GM21526 (cell line): ENCODE data around the gene ARFGEF3.

Source experiments
- ATAC-seq: cut with Tn5 transposase; IDR thresholded peaks from one replicate; pipeline ENCODE4 v1.9.1; 2021; ENCODE audit warnings: moderate library complexity; ENCODE audit not compliant: unreplicated experiment, low FRiP score

Gene ARFGEF3

DNA sequence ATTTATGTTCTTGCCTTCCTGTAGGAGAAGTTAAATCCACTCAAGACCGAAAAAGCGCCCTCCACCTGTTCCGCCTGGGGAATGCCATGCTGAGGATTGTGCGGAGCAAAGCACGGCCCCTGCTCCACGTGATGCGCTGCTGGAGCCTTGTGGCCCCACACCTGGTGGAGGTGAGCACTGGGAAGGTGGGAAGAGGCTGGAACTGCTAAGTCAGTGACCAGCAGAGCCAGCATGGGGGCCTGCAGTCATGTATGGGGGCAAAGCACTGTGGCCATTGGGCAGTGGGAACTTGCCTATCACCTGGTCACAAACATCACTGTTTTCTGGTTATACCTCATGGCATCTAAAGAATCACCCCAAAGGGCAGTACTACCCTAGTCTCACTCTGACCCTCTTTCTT is 135.0 kb downstream of the ARFGEF3 start:
- no peak for ATAC-seq

DNA sequence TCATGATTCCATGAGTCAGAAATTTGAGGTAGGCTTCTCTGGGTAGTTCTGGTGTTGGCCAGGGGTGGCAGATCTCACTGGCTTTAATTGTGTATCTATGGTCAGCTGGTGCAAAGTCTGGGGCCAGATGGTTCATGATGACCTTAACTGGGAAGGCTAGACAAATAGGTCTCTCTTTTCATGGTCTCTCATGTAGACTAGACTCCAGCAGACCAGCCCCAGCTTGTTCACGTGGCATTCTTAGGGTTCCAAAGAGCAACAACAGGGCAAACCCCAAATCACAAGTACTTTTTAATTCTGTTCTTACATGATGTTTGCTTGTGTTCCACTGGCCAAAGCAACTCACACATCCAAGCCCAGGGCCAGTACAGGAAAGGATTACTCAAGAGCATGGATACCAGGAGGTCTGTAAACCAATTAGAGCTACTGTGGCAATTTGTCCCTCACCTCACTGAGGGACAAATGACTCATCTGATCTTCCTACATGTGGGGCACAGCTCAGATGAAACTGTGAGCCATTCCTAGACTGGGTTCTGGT is 136.1 kb downstream of the ARFGEF3 start:
- ATAC-seq = no peak

DNA sequence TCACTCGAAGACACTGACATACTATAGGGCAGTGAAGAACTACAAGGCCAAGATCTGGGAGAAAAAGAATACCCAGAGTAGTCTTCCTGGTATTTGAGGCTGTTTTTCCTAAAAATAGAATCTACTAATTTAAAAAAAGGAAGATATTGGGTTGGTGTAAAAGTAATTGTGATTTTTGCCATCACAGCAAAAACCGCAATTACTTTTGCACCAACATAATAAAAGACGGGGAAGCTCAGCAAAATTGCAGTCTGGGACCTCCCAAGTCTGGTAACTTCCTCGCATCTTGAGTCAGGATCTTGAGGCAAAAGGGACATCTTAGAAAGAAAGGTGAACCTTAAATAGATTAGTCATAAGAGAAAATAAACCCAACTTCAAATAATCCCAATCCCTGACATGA is 138.7 kb downstream of the ARFGEF3 start:
- ATAC-seq = no peak

DNA sequence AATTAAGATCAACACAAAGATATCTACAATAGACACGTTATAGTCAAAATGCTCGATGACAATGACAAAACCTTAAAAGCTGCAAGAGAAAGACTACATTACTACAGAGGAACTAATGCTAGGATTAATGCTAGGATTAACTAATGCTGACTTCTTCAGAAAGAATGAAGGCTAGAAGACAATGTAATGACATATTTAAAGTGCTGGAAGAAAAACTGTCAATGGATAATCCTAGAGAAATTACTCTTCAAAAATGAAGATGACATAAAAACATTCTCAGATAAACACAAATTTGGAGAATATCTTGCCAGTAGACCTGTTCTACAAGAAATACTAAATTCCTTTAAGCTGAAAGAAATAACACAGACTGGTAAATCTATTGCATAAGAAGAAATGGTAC is 140.8 kb downstream of the ARFGEF3 start:
- ATAC-seq = no peak

DNA sequence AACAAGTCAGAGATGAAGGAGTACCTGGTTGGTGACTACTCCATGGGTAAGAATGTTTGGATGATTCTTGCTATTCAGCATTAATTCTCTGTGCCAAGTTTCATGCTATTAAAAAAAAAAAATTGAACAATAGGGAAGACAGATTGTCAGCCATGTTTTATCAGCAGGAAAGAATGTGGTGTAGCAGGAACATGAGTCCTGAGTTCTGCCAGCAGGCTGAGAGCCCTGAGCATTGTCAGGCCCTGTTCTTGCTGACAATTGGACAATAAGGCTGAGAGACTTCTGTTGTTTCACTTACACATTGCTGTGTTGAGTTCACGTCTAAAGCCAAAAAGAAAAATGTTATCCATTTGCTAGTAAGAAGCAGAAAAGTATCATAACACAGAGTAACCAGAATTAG is 145.6 kb downstream of the ARFGEF3 start:
- no peak for ATAC-seq

DNA sequence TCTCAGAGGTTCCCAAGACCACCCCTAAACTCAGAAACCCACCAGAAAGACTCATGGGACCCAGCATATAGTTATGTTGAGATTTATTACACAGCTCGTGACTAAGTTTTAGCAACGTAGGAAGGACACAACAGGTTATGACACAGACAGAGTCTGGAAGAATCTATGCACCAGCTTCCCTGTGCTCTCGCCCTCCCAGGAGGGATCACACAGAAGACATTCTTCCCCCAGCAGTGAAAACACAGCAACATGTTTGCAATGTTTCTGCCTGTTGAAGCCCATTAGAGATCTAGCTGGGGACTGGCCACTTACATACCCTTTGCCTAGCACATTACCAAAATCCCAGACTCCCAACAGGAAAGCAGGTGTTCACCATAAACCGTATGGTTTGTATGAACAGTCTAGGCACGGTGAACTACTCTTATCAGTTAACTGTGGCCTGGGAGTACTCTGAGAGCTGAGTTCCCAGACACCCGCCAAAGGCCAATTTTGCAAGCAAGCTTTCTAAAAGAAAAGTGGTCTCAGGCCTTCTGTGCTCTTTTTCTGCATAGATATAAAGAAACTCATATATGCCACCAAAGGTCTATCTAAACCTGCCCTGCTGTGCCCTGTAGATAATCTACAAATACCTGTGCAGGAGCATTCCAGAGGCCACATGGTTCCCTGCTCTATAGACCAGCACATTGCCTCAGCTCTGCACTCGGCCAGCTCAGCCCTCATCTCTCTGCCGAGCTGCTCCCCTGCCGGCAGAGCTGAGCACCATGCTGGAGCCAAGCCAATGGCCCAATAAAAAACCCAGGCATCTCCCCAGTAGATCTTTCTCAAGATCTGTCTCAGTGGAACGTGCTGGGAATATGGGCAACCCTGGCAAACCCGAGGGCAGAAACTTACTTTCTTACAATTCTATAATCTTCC is 146.3 kb downstream of the ARFGEF3 start:
- no peak for ATAC-seq

DNA sequence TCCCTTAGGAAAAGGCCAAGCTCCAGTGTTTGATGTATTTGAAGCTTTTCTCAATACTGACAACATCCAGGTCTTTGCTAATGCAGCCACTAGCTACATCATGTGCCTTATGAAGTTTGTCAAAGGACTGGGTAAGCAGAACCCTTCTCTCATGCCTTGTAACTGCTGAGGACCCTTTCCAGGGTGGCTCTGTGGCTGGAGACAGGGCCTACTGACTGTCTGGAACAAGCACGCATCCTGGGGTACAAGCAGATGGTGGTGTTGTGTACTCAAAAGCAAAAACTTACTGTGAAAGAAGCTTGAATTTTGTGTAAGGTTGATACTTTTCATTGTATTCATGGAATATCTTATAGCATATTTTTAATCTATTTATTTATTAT is 147.0 kb downstream of the ARFGEF3 start:
- no peak for ATAC-seq

DNA sequence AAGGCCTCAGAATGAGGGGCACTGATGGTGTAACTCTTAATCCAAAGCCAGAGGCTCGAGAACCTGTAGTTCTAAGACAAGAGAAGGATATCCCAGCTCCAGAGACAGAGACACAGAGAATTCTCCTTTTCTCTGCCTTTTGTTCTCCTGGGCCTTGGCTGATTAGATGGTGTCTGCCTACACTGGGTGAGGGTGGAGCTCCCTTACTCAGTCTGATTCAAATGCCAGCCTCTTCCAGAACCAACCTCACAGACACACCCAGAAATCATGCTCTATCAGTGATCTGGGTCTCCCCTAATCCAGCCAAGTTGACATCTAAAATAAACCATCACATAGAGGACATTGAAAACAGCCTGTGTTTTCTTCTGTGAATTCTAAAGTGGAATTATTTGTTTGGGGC is 148.0 kb downstream of the ARFGEF3 start:
- no peak for ATAC-seq

DNA sequence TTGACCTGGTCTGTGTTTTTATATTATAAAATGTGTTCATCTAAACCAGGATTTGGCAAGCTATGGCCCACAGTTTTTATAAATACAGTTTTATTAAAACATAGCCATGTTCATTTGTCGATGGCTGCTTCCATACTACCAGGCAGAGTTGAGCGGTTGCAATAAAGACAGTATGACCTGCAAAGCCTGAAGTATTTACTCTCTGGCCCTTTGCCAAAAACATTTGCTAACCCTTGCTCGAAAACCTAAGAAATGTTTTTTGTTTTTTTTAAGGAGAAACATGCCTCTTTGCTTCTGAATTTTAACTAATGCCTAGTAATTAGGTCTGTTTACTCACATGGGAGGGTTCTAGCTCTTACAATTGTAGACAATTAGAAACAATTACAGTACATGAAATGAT is 148.6 kb downstream of the ARFGEF3 start:
- no peak for ATAC-seq

DNA sequence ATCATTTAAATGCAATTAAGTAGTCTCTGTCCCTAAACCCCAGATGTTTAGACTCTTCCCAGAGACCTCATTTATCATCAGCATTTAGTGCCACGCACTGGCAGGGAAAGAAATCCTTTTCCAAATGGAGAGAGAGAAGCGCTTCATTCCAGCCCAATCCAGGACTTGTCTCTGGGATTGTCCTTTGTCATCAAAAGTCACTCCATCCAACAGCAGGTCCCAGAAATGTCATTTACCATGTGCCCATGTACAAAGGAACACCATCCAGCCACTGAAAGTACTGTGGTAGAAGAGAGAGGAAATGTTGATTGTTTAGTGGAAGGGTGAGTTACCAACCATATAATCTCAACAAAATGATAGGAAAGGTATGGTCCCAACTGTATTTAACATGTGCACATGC is 149.1 kb downstream of the ARFGEF3 start:
- no peak for ATAC-seq

DNA sequence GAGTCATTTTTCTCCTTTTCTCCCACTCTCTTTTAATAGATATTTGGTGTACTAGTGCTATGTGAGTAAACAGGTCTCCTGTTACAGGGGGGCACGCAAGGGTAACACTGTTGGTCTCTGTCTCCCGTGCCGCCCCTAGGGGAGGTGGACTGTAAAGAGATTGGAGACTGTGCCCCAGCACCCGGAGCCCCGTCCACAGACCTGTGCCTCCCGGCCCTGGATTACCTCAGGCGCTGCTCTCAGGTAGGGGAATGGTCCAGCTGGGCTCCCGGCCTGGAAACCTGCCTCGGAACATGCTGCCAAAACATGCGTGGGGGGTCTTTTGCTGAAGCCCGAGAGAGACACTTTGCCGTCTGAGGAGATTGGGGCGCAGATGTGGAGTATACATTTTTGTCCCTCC is 149.5 kb downstream of the ARFGEF3 start:
- no peak for ATAC-seq

DNA sequence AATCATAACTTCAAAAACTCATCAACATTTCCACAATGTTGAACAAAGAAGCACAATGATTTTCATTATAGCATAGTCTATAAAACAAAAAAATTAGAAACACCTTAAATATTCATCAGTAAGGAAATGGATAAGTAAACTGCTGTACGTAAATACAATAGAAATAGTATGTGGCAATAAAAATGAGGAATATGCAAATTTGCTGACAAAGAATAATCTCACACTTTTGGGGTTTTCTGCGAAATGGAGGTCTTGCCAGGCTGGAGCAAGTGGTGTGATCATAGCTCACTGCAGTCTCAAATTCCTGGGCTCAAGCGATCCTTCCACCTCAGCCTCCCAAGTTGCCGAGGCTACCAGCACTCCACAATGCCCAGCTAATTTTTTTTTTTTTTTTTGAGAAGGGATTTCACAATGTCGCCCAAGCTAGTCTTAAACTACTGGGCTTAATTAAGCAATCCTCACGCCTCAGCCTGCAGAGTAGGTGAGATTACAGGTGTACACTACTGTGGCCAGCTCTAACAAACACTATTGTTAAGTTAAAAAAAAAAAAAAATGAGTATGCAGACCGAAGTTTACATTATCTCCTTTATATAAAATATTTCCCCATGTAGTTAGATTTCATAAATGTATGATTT is 157.1 kb downstream of the ARFGEF3 start:
- no peak for ATAC-seq

DNA sequence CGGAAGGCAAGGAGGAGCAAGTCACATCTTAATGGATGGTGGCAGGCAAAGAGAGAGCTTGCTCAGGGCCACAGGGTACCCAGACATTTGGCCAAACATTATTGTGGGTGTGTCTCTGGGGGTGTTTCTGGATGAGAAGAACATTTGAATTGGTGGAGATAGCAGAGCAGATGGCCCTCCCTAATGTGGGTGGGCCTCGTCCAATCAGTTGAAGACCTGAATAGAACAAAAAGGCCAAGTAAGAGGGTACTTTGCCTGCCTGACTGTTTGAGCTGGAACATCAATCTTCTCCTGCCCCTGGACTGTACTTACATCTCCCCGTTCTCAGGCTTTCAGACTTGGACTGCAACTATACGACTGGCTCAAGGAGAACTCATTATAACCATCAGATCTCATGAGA is 160.2 kb downstream of the ARFGEF3 start:
- no peak for ATAC-seq

DNA sequence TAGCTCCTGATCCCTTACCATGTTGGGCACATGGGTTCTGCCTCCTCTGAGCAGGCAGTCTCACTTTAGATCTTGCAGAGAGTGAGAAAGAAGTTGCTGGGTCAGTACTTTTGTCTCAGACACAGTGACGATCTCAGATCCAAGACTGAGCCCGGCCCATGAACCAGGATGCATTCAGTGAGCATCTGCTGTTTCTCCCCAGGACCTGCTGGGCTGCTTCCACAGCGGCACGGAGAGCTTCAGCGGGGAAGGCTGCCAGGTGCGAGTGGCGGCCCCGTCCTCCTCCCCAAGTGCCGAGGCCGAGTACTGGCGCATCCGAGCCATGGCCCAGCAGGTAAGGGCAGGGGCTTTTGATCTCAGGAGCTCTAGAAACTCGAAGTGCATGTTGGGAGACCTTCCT is 162.1 kb downstream of the ARFGEF3 start:
- no peak for ATAC-seq

DNA sequence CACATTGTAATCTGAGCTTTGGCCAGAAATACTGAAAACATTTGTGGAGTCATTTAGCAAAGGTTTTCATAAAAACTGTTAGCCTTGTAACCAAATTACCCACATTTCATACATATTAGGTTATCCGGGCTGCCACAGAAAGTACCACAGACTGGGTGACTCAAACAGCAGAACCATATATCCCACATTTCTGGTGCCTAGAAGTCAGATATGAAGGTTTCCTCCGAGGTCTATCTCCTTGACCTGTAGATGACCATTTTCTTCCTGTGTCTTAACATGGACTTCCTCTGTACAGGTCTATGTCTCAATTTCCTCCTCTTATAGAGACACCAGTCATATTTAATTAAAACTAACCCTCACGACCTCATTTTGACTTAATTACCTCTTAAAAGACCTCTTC is 166.5 kb downstream of the ARFGEF3 start:
- ATAC-seq = no peak

DNA sequence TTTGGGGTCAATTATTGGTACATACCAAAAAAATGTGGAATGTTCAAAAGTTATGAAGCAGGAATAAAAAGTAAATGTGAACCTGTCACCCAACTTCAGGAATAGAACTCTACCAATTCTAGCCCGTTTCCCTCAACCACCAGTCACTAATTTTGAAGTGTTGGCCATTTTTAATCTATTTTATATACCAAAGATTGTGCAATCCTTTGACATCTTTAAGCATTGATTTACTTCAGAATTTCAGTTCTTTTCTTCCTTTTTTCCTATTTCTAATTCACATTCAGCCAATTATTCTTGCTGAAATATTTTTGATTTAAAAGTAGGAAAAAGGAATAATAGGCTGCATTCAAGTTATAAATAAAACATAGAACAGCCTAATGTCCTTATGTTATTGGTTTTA is 169.0 kb downstream of the ARFGEF3 start:
- no peak for ATAC-seq

DNA sequence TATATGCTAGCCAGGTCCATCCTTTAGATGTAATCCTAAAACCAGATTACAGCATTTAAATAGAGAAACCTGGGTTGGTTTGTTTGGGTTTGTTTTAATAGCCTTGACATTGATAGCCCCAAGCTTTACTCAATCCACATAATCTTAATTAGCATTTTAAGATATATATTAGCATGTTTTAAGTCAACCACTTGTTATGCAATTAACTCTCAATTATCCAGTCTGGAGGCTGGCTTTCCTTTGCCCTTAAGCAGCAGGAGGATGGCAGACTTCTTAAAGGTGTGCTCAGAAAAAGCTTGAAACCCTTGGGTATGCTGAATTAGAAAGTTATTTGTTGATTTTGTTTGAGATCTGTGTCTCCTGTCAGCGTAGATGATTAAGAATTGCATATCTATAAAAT is 169.7 kb downstream of the ARFGEF3 start:
- ATAC-seq = no peak

DNA sequence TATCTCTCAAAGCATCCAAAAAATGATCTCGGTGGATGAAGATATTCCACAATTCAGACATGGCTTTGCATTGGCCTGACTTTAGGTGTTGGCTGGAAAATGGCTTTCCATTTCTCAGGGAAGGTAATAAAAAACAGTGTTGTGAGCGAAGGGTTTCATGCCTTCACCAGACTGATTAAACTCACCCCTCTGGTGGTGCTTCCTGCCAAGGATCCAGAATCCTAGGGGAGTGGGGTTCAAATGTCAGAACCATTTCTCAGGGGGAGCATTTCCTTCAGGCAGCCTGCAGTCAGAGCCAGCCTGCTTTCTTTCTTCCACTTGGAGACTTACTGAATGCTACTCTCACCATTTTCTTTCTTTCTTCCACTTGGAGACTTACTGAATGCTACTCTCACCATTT is 170.2 kb downstream of the ARFGEF3 start:
- ATAC-seq = no peak

DNA sequence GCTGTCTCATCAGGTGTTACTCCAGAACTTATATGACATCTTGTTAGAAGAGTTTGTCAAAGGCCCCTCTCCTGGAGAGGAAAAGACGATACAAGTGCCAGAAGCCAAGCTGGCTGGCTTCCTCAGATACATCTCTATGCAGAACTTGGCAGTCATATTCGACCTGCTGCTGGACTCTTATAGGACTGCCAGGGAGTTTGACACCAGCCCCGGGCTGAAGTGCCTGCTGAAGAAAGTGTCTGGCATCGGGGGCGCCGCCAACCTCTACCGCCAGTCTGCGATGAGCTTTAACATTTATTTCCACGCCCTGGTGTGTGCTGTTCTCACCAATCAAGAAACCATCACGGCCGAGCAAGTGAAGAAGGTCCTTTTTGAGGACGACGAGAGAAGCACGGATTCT is 172.3 kb downstream of the ARFGEF3 start:
- ATAC-seq = no peak

DNA sequence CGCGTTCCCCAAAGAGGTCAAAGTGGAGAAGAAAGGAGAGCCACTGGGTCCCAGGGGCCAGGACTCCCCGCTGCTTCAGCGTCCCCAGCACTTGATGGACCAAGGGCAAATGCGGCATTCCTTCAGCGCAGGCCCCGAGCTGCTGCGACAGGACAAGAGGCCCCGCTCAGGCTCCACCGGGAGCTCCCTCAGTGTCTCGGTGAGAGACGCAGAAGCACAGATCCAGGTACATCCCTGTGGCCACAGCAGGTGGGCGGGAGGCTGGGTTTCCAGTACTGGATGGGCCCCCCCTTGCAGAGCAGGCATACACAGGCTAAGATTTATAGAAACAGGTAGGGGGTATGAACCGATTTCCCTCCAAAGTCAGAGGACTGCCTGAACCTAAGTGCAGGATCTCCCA is 173.2 kb downstream of the ARFGEF3 start:
- ATAC-seq = no peak

DNA sequence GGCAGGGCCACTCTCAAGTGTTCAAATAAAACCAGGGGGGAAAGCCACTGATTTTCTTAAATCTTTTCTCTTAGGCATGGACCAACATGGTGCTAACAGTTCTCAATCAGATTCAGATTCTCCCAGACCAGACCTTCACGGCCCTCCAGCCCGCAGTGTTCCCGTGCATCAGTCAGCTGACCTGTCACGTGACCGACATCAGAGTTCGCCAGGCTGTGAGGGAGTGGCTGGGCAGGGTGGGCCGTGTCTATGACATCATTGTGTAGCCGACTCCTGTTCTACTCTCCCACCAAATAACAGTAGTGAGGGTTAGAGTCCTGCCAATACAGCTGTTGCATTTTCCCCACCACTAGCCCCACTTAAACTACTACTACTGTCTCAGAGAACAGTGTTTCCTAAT is 174.5 kb downstream of the ARFGEF3 start:
- ATAC-seq = no peak

DNA sequence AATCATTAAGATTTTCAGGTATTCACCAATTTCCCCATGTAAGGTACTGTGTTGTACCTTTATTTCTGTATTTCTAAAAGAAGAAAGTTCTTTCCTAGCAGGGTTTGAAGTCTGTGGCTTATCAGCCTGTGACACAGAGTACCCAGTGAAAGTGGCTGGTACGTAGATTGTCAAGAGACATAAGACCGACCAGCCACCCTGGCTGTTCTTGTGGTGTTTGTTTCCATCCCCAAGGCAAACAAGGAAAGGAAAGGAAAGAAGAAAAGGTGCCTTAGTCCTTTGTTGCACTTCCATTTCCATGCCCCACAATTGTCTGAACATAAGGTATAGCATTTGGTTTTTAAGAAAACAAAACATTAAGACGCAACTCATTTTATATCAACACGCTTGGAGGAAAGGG is 175.3 kb downstream of the ARFGEF3 start:
- no peak for ATAC-seq
